H9 (cell line): ENCODE data around the gene DPYSL5. TPM values are rescaled to one million over a fixed set of nuclear protein-coding genes. Genes with fewer than 3 reads are reported as not detected.

Experiments
- DNase-seq: peaks from one replicate; pipeline ENCODE4 v3.0.0-alpha.2; 2017
- H2AFZ ChIP-seq: one replicate; pipeline ENCODE4 v1.6.1; 2013; ENCODE audit warnings: mild to moderate bottlenecking, low read length, control low read depth, moderate library complexity
- H2AK5ac ChIP-seq: 2 replicates; pipeline ENCODE4 v1.6.1; 2013; ENCODE audit warnings: low read length, control low read depth, mixed read lengths; ENCODE audit not compliant: insufficient read length
- H2BK120ac ChIP-seq: one replicate; pipeline ENCODE4 v1.6.1; 2013; ENCODE audit warnings: low read depth, mild to moderate bottlenecking, low read length, control low read depth, inconsistent platforms; ENCODE audit not compliant: poor library complexity, severe bottlenecking
- H2BK12ac ChIP-seq: 2 replicates; pipeline ENCODE4 v1.6.1; 2013; ENCODE audit warnings: low read length, control low read depth, mixed read lengths, low read depth; ENCODE audit not compliant: insufficient read length
- H2BK15ac ChIP-seq: 2 replicates; pipeline ENCODE4 v1.6.1; 2013; ENCODE audit warnings: low read depth, low read length, control low read depth
- H2BK20ac ChIP-seq: one replicate; pipeline ENCODE4 v1.6.1; 2013; ENCODE audit warnings: low read depth, mild to moderate bottlenecking, low read length, control low read depth, inconsistent platforms; ENCODE audit not compliant: poor library complexity, severe bottlenecking
- H2BK5ac ChIP-seq: 2 replicates; pipeline ENCODE4 v1.6.1; 2013; ENCODE audit warnings: low read length, control low read depth, mixed read lengths; ENCODE audit not compliant: insufficient read length
- H3K14ac ChIP-seq: 2 replicates; pipeline ENCODE4 v1.6.1; 2013; ENCODE audit warnings: low read length, control low read depth; ENCODE audit not compliant: insufficient read depth
- H3K18ac ChIP-seq: 2 replicates; pipeline ENCODE4 v1.6.1; 2013; ENCODE audit warnings: low read depth, mild to moderate bottlenecking, mixed read lengths, low read length, control low read depth; ENCODE audit not compliant: insufficient read length
- H3K23ac ChIP-seq: 2 replicates; pipeline ENCODE4 v1.6.1; 2013; ENCODE audit warnings: low read length, control low read depth, mixed read lengths, low read depth; ENCODE audit not compliant: insufficient read length
- H3K23me2 ChIP-seq: 2 replicates; pipeline ENCODE4 v1.6.1; 2013; ENCODE audit warnings: low read depth, mild to moderate bottlenecking, mixed read lengths, low read length, control low read depth; ENCODE audit not compliant: insufficient read length, poor library complexity, severe bottlenecking
- H3K27ac ChIP-seq: 2 replicates; pipeline ENCODE4 v1.5.1; 2013; ENCODE audit warnings: low read length, control low read depth, mixed read lengths, low read depth; ENCODE audit not compliant: insufficient read length
- H3K27me3 ChIP-seq: 2 replicates; pipeline ENCODE4 v1.6.1; 2013; ENCODE audit warnings: low read length, control low read depth, inconsistent platforms; ENCODE audit not compliant: insufficient read depth
- H3K4ac ChIP-seq: 2 replicates; pipeline ENCODE4 v1.6.1; 2013; ENCODE audit warnings: low read depth, mild to moderate bottlenecking, control low read depth, inconsistent platforms, low read length, moderate library complexity
- H3K4me1 ChIP-seq: 2 replicates; pipeline ENCODE4 v1.6.1; 2013; ENCODE audit warnings: low read length, control low read depth, inconsistent platforms; ENCODE audit not compliant: insufficient read depth
- H3K4me2 ChIP-seq: 2 replicates; pipeline ENCODE4 v1.6.1; 2013; ENCODE audit warnings: low read length, control low read depth, mixed read lengths; ENCODE audit not compliant: insufficient read length, insufficient read depth
- H3K56ac ChIP-seq: 2 replicates; pipeline ENCODE4 v1.6.1; 2013; ENCODE audit warnings: low read depth, mild to moderate bottlenecking, mixed read lengths, low read length, control low read depth; ENCODE audit not compliant: insufficient read length
- H3K79me1 ChIP-seq: 2 replicates; pipeline ENCODE4 v1.6.1; 2013; ENCODE audit warnings: low read depth, mild to moderate bottlenecking, moderate library complexity, low read length, control low read depth, inconsistent platforms; ENCODE audit not compliant: insufficient read depth, poor library complexity, severe bottlenecking
- H3K79me2 ChIP-seq: 2 replicates; pipeline ENCODE4 v1.6.1; 2013; ENCODE audit warnings: low read length, control low read depth, inconsistent platforms; ENCODE audit not compliant: insufficient read depth
- H3K9ac ChIP-seq: 2 replicates; pipeline ENCODE4 v1.6.1; 2013; ENCODE audit warnings: low read length, control low read depth, mixed read lengths; ENCODE audit not compliant: insufficient read length; ENCODE audit errors: extremely low read depth
- H3K9me3 ChIP-seq: one replicate; pipeline ENCODE4 v1.6.1; 2013; ENCODE audit warnings: low read depth, low read length, inconsistent platforms; ENCODE audit not compliant: control insufficient read depth
- H3T11ph ChIP-seq: one replicate; pipeline ENCODE4 v1.6.1; 2013; ENCODE audit warnings: mild to moderate bottlenecking, low read length, control low read depth, inconsistent platforms
- H4K20me1 ChIP-seq: one replicate; pipeline ENCODE4 v1.6.1; 2013; ENCODE audit not compliant: control insufficient read depth, insufficient read length, insufficient read depth
- H4K5ac ChIP-seq: 2 replicates; pipeline ENCODE4 v1.6.1; 2013; ENCODE audit warnings: low read depth, mild to moderate bottlenecking, mixed read lengths, low read length, control low read depth; ENCODE audit not compliant: insufficient read length
- H4K8ac ChIP-seq: replicated peaks from 2 replicates; pipeline ENCODE4 v1.6.1; 2013; ENCODE audit warnings: low read length, control low read depth, mixed read lengths, low read depth; ENCODE audit not compliant: insufficient read length
- H4K91ac ChIP-seq: 2 replicates; pipeline ENCODE4 v1.6.1; 2013; ENCODE audit warnings: low read depth, mild to moderate bottlenecking, moderate library complexity, mixed read lengths, low read length, control low read depth; ENCODE audit not compliant: insufficient read length
- H3K27ac Mint-ChIP-seq, 3 experiments: 2 replicates in 2 of 3; 3 replicates in 1 of 3; pipeline ENCODE4 v1.8.0; 2020 to 2021; ENCODE audit warnings: mixed read lengths in 3 of 3, mild to moderate bottlenecking in 1 of 3, moderate library complexity in 1 of 3
- H3K27me3 Mint-ChIP-seq: 2 replicates; pipeline ENCODE4 v1.8.0; 2021; ENCODE audit warnings: low read depth, mild to moderate bottlenecking, moderate library complexity, mixed read lengths
- H3K36me3 Mint-ChIP-seq, 3 experiments: 2 replicates in 2 of 3; 3 replicates in 1 of 3; pipeline ENCODE4 v1.8.0; 2020 to 2021; ENCODE audit warnings: low read depth in 3 of 3, mixed read lengths in 3 of 3; ENCODE audit not compliant: insufficient read depth in 1 of 3
- H3K4me1 Mint-ChIP-seq, 2 experiments: 2 replicates each; pipeline ENCODE4 v1.8.0; 2020; ENCODE audit warnings: mixed read lengths in 2 of 2
- H3K4me3 Mint-ChIP-seq, 2 experiments: 2 replicates in 1 of 2; 3 replicates in 1 of 2; pipeline ENCODE4 v1.8.0; 2020 to 2021; ENCODE audit warnings: mild to moderate bottlenecking in 2 of 2, mixed read lengths in 2 of 2, moderate library complexity in 1 of 2
- H3K9me3 Mint-ChIP-seq, 2 experiments: 2 replicates in 1 of 2; 3 replicates in 1 of 2; pipeline ENCODE4 v1.8.0; 2020; ENCODE audit warnings: mild to moderate bottlenecking in 2 of 2, mixed read lengths in 2 of 2, moderate library complexity in 1 of 2
- WGBS: extraction: QIAGEN DNeasy Blood & Tissue Kit; methylation state at CpG from one replicate; pipeline ENCODE4 v1.1.7; 2013; ENCODE audit warnings: missing lambda C conversion rate, low lambda C conversion rate, mixed read lengths; ENCODE audit not compliant: insufficient read length; ENCODE audit errors: extremely low coverage; 5-methylcytosine and 5-hydroxymethylcytosine counted together
- total RNA-seq: library from RNA; stranded (reverse); gene quantifications from 2 replicates; pipeline ENCODE4 v1.2.1, GENCODE V29; 2021
- TF ChIP-seq, protein P1 (sequence below): fragments of 200-600 bp; sonication (generic); conservative IDR thresholded peaks from 3 replicates; pipeline ENCODE4 v1.8.0; 2021; ENCODE audit warnings: antibody characterized with exemption, mild to moderate bottlenecking

The DPYSL5 gene
- total RNA-seq, 1 experiment from 2014 or later = 6.4 TPM

DNA sequence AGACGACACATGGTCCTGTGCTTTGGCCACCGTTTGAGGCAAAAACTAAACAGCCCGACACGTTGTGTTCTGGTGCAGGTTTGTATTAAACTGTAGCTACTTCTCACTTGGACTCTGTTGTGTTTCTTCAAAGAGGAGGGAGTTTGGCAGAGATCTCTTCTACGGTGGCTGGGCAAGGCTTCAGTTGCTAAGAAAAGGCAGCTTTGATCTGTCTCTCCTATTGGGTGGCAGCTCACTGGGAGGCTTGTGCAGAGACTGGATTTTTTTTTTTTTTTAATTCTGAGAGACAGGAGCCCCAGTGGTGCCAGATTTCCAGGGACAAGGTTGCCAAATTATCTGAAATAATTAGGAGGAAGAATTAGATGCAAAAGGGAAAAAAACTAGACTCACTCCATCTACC, 102.3 kb downstream of the DPYSL5 start:
- Histone ChIP-seq H2AK5ac (no peak overlapping the region), H3K14ac (no peak overlapping the region)

More for the DNA sequence above, 102.3 kb downstream of the DPYSL5 start:
- no peak overlapping the region for H4K8ac ChIP-seq
- no peak overlapping the region for H3K27ac ChIP-seq
- H3K23ac ChIP-seq = no peak overlapping the region
- Mint-ChIP-seq H3K4me3 (no peak overlapping the region; a peak in 1 of 5 replicates), H3K4me1 (peaks cover 4 to 13% of the 10 kb centered on the region in 2 experiments), H3K27me3 (peaks cover 17% of the 10 kb centered on the region), H3K27ac (no peak overlapping the region; a peak in 1 of 7 replicates), H3K36me3 (peaks cover 0 to 5% (median 3%) of the 10 kb centered on the region in 3 experiments; a peak in 3 of 7 replicates), H3K9me3 (no peaks in the 10 kb centered on the region)
- H4K20me1 ChIP-seq = peaks cover 2% of the 10 kb centered on the region
- H3K18ac ChIP-seq = no peak overlapping the region
- no peak overlapping the region for H3K9ac ChIP-seq
- no peak overlapping the region for H2BK120ac ChIP-seq
- TF ChIP-seq, protein P1, sequence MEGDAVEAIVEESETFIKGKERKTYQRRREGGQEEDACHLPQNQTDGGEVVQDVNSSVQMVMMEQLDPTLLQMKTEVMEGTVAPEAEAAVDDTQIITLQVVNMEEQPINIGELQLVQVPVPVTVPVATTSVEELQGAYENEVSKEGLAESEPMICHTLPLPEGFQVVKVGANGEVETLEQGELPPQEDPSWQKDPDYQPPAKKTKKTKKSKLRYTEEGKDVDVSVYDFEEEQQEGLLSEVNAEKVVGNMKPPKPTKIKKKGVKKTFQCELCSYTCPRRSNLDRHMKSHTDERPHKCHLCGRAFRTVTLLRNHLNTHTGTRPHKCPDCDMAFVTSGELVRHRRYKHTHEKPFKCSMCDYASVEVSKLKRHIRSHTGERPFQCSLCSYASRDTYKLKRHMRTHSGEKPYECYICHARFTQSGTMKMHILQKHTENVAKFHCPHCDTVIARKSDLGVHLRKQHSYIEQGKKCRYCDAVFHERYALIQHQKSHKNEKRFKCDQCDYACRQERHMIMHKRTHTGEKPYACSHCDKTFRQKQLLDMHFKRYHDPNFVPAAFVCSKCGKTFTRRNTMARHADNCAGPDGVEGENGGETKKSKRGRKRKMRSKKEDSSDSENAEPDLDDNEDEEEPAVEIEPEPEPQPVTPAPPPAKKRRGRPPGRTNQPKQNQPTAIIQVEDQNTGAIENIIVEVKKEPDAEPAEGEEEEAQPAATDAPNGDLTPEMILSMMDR = no peak
- H3K56ac ChIP-seq = no peak overlapping the region
- H3T11ph ChIP-seq = no peak overlapping the region
- no peaks in the 10 kb centered on the region for H3K79me1 ChIP-seq
- no peak overlapping the region for H2BK5ac ChIP-seq
- no peaks in the 10 kb centered on the region for H3K23me2 ChIP-seq
- H3K9me3 ChIP-seq = no peaks in the 10 kb centered on the region
- H4K5ac ChIP-seq = no peak overlapping the region
- no peak overlapping the region for H4K91ac ChIP-seq
- no peak overlapping the region for H3K4ac ChIP-seq
- no peaks in the 10 kb centered on the region for H3K27me3 ChIP-seq
- no peak overlapping the region for H2BK20ac ChIP-seq
- no peak overlapping the region for H2AFZ ChIP-seq
- H2BK12ac ChIP-seq = no peak overlapping the region
- H3K79me2 ChIP-seq = no peaks in the 10 kb centered on the region
- WGBS = no CpG with 5 or more reads among the region's 5 CpGs
- H3K4me1 ChIP-seq = no peaks in the 10 kb centered on the region
- no peak overlapping the region for H3K4me2 ChIP-seq
- H2BK15ac ChIP-seq = no peak overlapping the region
- no peak for DNase-seq
